Lower leg skin (tissue), 4 donors: Measurements from ENCODE around the gene DDO. TPM values are rescaled to one million over a fixed set of nuclear protein-coding genes. Genes with fewer than 3 reads are reported as not detected.

Experiments
- DNase-seq, 2 donors: peaks; one replicate each; pipeline ENCODE4 v3.0.0-alpha.2; 2019; ENCODE audit warnings: low spot score in 2 of 2
- H3K4me3 ChIP-seq: fragments of 200-600 bp; sonication (generic); 2 replicates; pipeline ENCODE4 v1.5.1; 2017; ENCODE audit warnings: mild to moderate bottlenecking, low read depth; ENCODE audit not compliant: poor library complexity, severe bottlenecking
- CTCF ChIP-seq, 3 donors: fragments of 450-650 bp; IDR thresholded peaks; one replicate each; pipeline ENCODE4 v1.5.1; 2016; ENCODE audit warnings: antibody characterized with exemption in 3 of 3, mild to moderate bottlenecking in 3 of 3, moderate library complexity in 2 of 3
- POLR2A ChIP-seq, 2 donors: fragments of 450-650 bp; IDR thresholded peaks; one replicate each; pipeline ENCODE4 v1.6.1; 2016 to 2017; ENCODE audit warnings: antibody characterized with exemption in 2 of 2, mild to moderate bottlenecking in 1 of 2, moderate library complexity in 1 of 2
- WGBS, 2 donors: methylation state at CpG; one replicate each; pipeline ENCODE4 v1.1.5; 2018; 5-methylcytosine and 5-hydroxymethylcytosine counted together
- intact Hi-C: fragments of 100-400 bp; cut with DNase I; formaldehyde crosslinking; loops from one replicate; pipeline ENCODE4 v1.15.0; 2023; ENCODE audit warnings: low total_unique reads
- total RNA-seq, 4 donors: library from RNA; depleted of rRNA; stranded (reverse); fragments of >200 nt; gene quantifications; one replicate each; pipeline ENCODE4 v1.1.0, GENCODE V29; 2016

DDO gene
- total RNA-seq, 4 donors from 2014 or later = 0.17 to 1.2 (median 0.91) TPM; not detected in 1

- no peak for DNase-seq
- WGBS, 2 donors = 37 to 42% methylated on average over 13 of the region's 13 CpGs
- peak overlapping the region; percentile 35 for H3K4me3 ChIP-seq
- TF ChIP-seq POLR2A (IDR thresholded peaks at IDR 0.05) (no peak), CTCF (IDR thresholded peaks at IDR 0.05) (no peak)
- intact Hi-C loops = no loop called here
These were observed 56.7 kb downstream of the DDO start for GRCh38 chr6:110358553-110359160.

DNA sequence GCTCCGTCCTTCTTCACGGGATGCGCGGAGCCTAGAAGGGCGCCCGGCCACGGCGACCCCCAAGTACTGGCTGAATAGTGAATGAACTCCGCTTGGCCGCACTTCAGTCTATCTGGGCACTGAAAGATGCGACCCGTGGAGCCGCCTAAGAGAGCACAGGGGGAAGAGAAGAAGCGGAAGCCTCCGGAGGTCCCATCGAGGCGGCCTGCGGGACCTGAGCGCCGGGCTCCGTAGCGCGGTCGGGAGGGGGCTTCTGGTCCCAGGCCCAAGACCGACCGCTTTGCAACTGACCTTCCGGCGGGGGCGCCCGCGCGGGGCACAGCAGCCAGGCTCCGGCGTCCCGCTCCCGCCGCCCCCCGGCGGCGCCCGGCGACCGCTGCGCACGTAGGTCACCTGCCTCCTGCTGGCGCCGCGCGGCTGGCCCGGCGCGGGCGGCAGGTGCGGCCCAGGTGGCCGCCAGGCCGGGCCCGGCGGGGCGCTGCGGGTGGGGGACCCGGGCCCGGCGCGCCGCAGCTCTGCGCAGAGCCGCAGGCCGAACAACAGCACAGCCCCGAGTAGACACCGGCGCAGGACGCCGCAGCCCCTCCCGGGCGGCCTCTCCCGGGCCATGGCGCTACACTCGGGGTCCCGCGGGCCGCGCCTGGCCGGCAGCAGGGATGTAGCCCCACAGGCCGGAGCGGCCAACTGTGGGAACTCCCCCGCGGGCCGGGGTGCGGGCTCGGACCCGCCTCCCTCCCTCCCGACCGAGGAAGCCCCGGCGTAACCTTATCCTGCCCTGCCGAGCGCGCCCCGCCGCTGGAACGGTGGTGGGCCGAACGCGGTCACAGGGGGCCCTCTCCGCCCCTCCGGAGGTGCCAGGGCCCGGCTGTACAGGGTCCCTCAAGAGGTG is 57.5 kb downstream of the DDO start, which contains the start of gene METTL24:
METTL24 (minus strand) TSS at position 686 of the 889 bp plus-strand sequence; CDS start at position 609, 77 bp downstream.
- TF ChIP-seq CTCF (IDR thresholded peaks at IDR 0.05) (no peak), POLR2A (IDR thresholded peaks at IDR 0.05) (no peak)
- intact Hi-C loops = no loop called here
- H3K4me3 ChIP-seq = peak within 1 kb of the TSS; percentile 35
- DNase-seq = peak in 1 of 2 donors; percentile 87
- 2 to 4% methylated on average over 11 to 33 of the region's 107 CpGs for WGBS, 2 donors

DNA sequence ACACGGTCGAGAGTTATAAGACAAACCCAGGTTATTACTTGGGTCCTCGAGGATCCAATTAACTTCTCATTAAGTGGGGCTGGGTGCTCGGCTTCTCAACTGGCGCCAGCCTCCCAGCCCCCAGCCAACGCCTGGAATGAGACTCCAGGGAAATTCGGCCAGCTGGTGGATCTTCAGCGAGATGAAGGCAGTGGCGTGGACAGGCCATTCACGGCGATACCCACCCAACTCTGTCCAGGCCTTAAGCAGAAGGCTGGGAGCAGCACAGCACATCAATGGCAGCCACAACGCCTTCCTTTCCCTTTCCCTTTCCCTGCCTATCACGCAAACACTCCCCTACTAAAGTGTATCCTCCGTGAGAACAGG is 58.1 kb downstream of the DDO start:
- peak overlapping the region; percentile 29 for H3K4me3 ChIP-seq
- intact Hi-C loops = no loop called here
- 25 to 26% methylated on average over 14 of the region's 14 CpGs for WGBS, 2 donors
- no peak for DNase-seq
- TF ChIP-seq CTCF (IDR thresholded peaks at IDR 0.05) = no peak
- no peak for TF ChIP-seq POLR2A (IDR thresholded peaks at IDR 0.05)

DNA sequence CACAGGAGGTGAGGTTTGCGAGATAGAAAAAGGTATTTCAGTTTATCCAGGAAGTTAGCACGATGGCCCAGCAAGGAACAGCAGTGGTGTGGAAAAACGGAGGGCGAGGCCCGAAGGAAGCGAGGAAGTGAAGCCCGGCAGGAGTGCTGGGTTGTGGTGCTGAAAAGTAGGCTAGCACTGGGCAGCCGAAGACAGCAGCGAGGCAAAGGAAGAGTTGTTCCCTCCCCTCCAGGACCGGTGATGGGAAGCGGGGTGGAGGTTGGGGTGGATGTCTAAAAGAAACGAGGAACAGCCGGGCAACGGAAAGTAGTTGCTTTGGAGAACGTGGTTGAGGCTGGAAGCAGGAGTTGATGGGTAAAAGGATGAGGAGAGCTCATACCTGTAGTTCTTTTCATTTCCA is 58.6 kb downstream of the DDO start:
- DNase-seq = no peak
- no peak for TF ChIP-seq CTCF (IDR thresholded peaks at IDR 0.05)
- no peak for TF ChIP-seq POLR2A (IDR thresholded peaks at IDR 0.05)
- H3K4me3 ChIP-seq = no peak overlapping the region
- intact Hi-C loops = no loop called here
- 70 to 76% methylated on average over 15 of the region's 15 CpGs for WGBS, 2 donors

GRCh38 chr6:110355727-110356126 is 59.6 kb downstream of the DDO start:
- no peak overlapping the region for H3K4me3 ChIP-seq
- DNase-seq = no peak

More at GRCh38 chr6:110355727-110356126, 59.6 kb downstream of the DDO start:
- TF ChIP-seq POLR2A (IDR thresholded peaks at IDR 0.05) (no peak), CTCF (IDR thresholded peaks at IDR 0.05) (no peak)
- intact Hi-C loops = no loop called here
- WGBS, 2 donors = 64 to 66% methylated on average over 2 of the region's 2 CpGs
